ENCODE data around the gene TRDMT1.

- TF ChIP-seq, protein P1, sequence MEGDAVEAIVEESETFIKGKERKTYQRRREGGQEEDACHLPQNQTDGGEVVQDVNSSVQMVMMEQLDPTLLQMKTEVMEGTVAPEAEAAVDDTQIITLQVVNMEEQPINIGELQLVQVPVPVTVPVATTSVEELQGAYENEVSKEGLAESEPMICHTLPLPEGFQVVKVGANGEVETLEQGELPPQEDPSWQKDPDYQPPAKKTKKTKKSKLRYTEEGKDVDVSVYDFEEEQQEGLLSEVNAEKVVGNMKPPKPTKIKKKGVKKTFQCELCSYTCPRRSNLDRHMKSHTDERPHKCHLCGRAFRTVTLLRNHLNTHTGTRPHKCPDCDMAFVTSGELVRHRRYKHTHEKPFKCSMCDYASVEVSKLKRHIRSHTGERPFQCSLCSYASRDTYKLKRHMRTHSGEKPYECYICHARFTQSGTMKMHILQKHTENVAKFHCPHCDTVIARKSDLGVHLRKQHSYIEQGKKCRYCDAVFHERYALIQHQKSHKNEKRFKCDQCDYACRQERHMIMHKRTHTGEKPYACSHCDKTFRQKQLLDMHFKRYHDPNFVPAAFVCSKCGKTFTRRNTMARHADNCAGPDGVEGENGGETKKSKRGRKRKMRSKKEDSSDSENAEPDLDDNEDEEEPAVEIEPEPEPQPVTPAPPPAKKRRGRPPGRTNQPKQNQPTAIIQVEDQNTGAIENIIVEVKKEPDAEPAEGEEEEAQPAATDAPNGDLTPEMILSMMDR (IDR thresholded peaks at IDR 0.05) = no peak
- TF ChIP-seq EZH2 (IDR thresholded peaks at IDR 0.05) = no peak
Observed at GRCh38 chr10:17179002-17179401, 22.5 kb downstream of the TRDMT1 start.

Measured in neural progenitor cell (in vitro differentiated cells).